T-cell (primary cell): ENCODE measurements around the gene SYT14. TPM values are rescaled to one million over a fixed set of nuclear protein-coding genes. Genes with fewer than 3 reads are reported as not detected.
"Not testable (repeated sequence)": the region's sequence is repeated elsewhere in the genome, so short reads cannot be mapped to it uniquely, and the experiment has no call there.

Experiments used
- ATAC-seq, 4 experiments: fragments of 200-7000 bp in 3 of 4; fragments of 150-1000 bp in 1 of 4; cut with Tn5 transposase; replicated peaks in 1 of 4; 1 replicate in 3 of 4; 2 replicates in 1 of 4; pipeline ENCODE4 v1.10.0; 2021; ENCODE audit warnings: moderate library complexity in 3 of 4, mild to moderate bottlenecking in 2 of 4, moderate number of reproducible peaks in 1 of 4
- CTCF ChIA-PET, 2 donors: fragments of 300-600 bp; sonication (Branson Sonifier 250); formaldehyde crosslinking; loops; one replicate each; lab custom pipeline; 2022; ENCODE audit warnings: antibody characterized with exemption in 2 of 2; lab: Charles Lee
- POLR2A ChIA-PET, 2 donors: fragments of 300-600 bp; sonication (Branson Sonifier 250); formaldehyde crosslinking; loops; one replicate each; lab custom pipeline; 2022; ENCODE audit warnings: antibody characterized with exemption in 2 of 2; lab: Charles Lee
- DNase-seq, 35 experiments: peaks; one replicate each; pipeline versions ENCODE4 v3.0.0 to v3.0.0-alpha.2; 2013 to 2023
- H3K27ac ChIP-seq: one replicate; pipeline ENCODE4 v1.5.1; 2013; ENCODE audit warnings: low read length
- H3K27me3 ChIP-seq, 2 experiments: replicated peaks in 1 of 2; 1 replicate in 1 of 2; 2 replicates in 1 of 2; pipeline versions ENCODE4 v1.6.1 to v1.7.0; 2013; ENCODE audit warnings: low read length in 1 of 2, mixed read lengths in 1 of 2; ENCODE audit not compliant: control insufficient read depth in 2 of 2, insufficient read depth in 2 of 2; ENCODE audit errors: extremely low read depth in 1 of 2
- H3K36me3 ChIP-seq, 2 donors: 1 replicate in 1 of 2; 2 replicates in 1 of 2; pipeline versions ENCODE4 v1.6.1 to v1.7.0; 2013; ENCODE audit warnings: low read length in 1 of 2; ENCODE audit not compliant: control insufficient read depth in 2 of 2, insufficient read depth in 1 of 2; ENCODE audit errors: extremely low read depth in 1 of 2
- H3K4me1 ChIP-seq, 2 experiments: 1 replicate in 1 of 2; 2 replicates in 1 of 2; pipeline versions ENCODE4 v1.6.1 to v1.7.0; 2013; ENCODE audit warnings: low read length in 2 of 2, mixed read lengths in 1 of 2; ENCODE audit not compliant: insufficient read depth in 2 of 2, control insufficient read depth in 1 of 2; ENCODE audit errors: extremely low read depth in 1 of 2
- H3K4me3 ChIP-seq, 2 donors: 1 replicate in 1 of 2; 2 replicates in 1 of 2; pipeline versions ENCODE4 v1.5.1 to v1.7.0; 2013; ENCODE audit warnings: mild to moderate bottlenecking in 2 of 2, low read length in 1 of 2, moderate library complexity in 1 of 2; ENCODE audit not compliant: control insufficient read depth in 1 of 2; ENCODE audit errors: extremely low read depth in 1 of 2
- H3K9me3 ChIP-seq: 2 replicates; pipeline ENCODE4 v1.7.0; 2013
- H3K27ac Mint-ChIP-seq, 2 donors: one replicate each; pipeline ENCODE4 v1.8.0; 2020 to 2021; ENCODE audit warnings: mild to moderate bottlenecking in 2 of 2, mixed read lengths in 2 of 2
- H3K27me3 Mint-ChIP-seq, 2 donors: one replicate each; pipeline ENCODE4 v1.8.0; 2021 to 2022; ENCODE audit warnings: mixed read lengths in 2 of 2
- H3K36me3 Mint-ChIP-seq: one replicate; pipeline ENCODE4 v1.8.0; 2021; ENCODE audit warnings: mixed read lengths
- H3K4me1 Mint-ChIP-seq, 3 donors: one replicate each; pipeline ENCODE4 v1.8.0; 2020 to 2022; ENCODE audit warnings: mixed read lengths in 3 of 3, mild to moderate bottlenecking in 1 of 3
- H3K4me3 Mint-ChIP-seq, 3 donors: one replicate each; pipeline ENCODE4 v1.8.0; 2020 to 2022; ENCODE audit warnings: mild to moderate bottlenecking in 3 of 3, mixed read lengths in 3 of 3, moderate library complexity in 3 of 3
- H3K9me3 Mint-ChIP-seq, 3 donors: one replicate each; pipeline ENCODE4 v1.8.0; 2020 to 2022; ENCODE audit warnings: mixed read lengths in 3 of 3
- WGBS: methylation state at CpG from one replicate; pipeline ENCODE4 v1.1.5; 2013; ENCODE audit warnings: missing lambda C conversion rate; ENCODE audit not compliant: insufficient coverage; 5-methylcytosine and 5-hydroxymethylcytosine counted together
- total RNA-seq, 35 experiments: library from RNA in 6 of 35; stranded (reverse) in 6 of 35; fragments of 120-200 nt in 1 of 35; gene quantifications; one replicate each; pipeline versions ENCODE4 v1.2.1 to v1.2.4 and lab custom pipeline; 2013 to 2026

Gene SYT14
- total RNA-seq, 5 donors from 2014 or later (not counting 1 experiment from before 2014, with no cell fraction given) = not detected

DNA sequence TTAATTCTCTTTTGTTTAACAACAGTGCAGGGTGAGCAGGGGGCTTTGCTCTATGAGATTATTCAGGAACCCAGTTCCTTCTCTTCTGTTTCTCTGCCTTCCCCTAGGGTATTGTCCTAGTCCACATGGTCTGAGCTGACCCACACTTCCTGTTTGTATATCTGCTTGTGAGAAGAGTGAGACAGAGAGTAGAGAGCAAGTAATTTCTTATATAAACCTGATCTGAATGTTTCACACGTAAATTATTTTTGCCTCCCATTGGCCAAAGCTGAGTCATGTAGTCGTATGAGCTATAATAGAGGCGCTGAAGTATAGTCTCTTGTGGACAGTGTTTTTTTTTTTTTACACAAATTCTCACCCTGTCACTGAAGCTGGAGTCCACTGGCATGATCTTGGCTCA lies 160.3 kb downstream of the SYT14 start:
- no peak overlapping the region for H3K4me3 Mint-ChIP-seq
- WGBS = no CpG with 5 or more reads among the region's 3 CpGs
- peaks cover 0 to 4% (median 0%) of the 10 kb centered on the region in 3 donors for H3K9me3 Mint-ChIP-seq
- no peaks in the 10 kb centered on the region for H3K36me3 ChIP-seq
- peaks cover 14 to 15% of the 10 kb centered on the region in 2 donors for H3K27me3 Mint-ChIP-seq
- H3K4me1 Mint-ChIP-seq = no peaks in the 10 kb centered on the region
- ATAC-seq (no peak), DNase-seq (no peak)
- CTCF ChIA-PET = no interaction called here
- H3K27ac Mint-ChIP-seq = no peak overlapping the region
- H3K4me3 ChIP-seq = no peak overlapping the region
- no peaks in the 10 kb centered on the region for H3K4me1 ChIP-seq
- no peaks in the 10 kb centered on the region for H3K9me3 ChIP-seq
- H3K27me3 ChIP-seq = no peaks in the 10 kb centered on the region
- H3K36me3 Mint-ChIP-seq = no peaks in the 10 kb centered on the region
- POLR2A ChIA-PET = no interaction called here
- H3K27ac ChIP-seq = no peak overlapping the region

DNA sequence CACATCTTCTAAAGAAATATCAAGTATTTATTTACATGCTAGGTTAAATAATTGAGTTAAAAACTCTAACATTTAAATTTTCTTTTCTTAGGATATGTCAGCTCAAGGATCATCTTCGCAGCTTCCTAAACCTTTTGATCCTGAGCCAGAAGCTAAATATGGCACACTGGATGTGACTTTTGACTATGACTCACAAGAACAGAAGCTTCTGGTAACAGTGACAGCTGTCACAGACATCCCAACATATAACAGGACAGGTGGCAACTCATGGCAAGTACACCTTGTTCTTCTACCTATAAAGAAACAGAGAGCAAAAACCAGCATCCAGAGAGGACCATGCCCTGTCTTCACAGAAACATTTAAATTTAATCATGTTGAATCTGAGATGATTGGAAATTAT lies 161.9 kb downstream of the SYT14 start:
- no peaks in the 10 kb centered on the region for H3K9me3 ChIP-seq
- WGBS = 83% methylated on average over 1 of the region's 1 CpG
- ATAC-seq = no peak

DNA sequence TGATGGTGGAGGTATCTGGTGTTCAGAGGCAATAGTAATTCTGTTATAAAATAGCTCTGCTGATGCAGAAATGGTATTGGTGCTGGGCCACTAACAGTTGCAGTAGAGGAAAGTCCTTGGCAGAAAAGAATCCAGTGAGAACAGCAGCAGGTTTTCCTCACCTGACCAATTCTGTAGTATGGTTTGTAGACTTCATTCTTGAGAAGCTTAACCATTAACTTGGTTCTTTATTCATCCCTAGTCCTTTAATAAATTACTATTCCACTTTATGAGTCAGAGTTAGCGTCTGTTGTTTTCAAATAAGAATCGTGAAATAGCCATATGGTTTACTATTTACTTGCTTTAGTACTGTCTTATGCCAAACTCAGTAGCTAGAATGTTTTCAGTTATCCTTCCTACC lies 166.1 kb downstream of the SYT14 start:
- peaks cover 10 to 11% of the 10 kb centered on the region in 2 donors for H3K27me3 Mint-ChIP-seq
- no peak overlapping the region for H3K4me3 Mint-ChIP-seq
- no peaks in the 10 kb centered on the region for H3K4me1 ChIP-seq
- H3K9me3 ChIP-seq = no peaks in the 10 kb centered on the region
- CTCF ChIA-PET = no interaction called here
- POLR2A ChIA-PET = no interaction called here
- H3K36me3 ChIP-seq = no peaks in the 10 kb centered on the region
- DNase-seq = no peak
- no peak for ATAC-seq
- no peaks in the 10 kb centered on the region for H3K4me1 Mint-ChIP-seq
- WGBS = no CpG with 5 or more reads among the region's 2 CpGs
- H3K27me3 ChIP-seq = no peaks in the 10 kb centered on the region
- H3K9me3 Mint-ChIP-seq = peaks cover 0 to 6% (median 4%) of the 10 kb centered on the region in 3 donors
- no peaks in the 10 kb centered on the region for H3K36me3 Mint-ChIP-seq
- H3K4me3 ChIP-seq = no peak overlapping the region
- no peak overlapping the region for H3K27ac ChIP-seq
- H3K27ac Mint-ChIP-seq = no peak overlapping the region

More for the DNA sequence above, 161.9 kb downstream of the SYT14 start:
- Histone ChIP-seq H3K36me3 (no peaks in the 10 kb centered on the region), H3K4me3 (no peak overlapping the region), H3K27me3 (no peaks in the 10 kb centered on the region), H3K27ac (no peak overlapping the region), H3K4me1 (no peaks in the 10 kb centered on the region)
- Mint-ChIP-seq H3K27me3 (peaks cover 14 to 15% of the 10 kb centered on the region in 2 donors), H3K4me3 (no peak overlapping the region), H3K9me3 (peaks cover 0 to 4% (median 0%) of the 10 kb centered on the region in 3 donors), H3K36me3 (no peaks in the 10 kb centered on the region), H3K27ac (no peak overlapping the region), H3K4me1 (no peaks in the 10 kb centered on the region)
- no peak for DNase-seq
- POLR2A ChIA-PET = no interaction called here
- CTCF ChIA-PET = no interaction called here

DNA sequence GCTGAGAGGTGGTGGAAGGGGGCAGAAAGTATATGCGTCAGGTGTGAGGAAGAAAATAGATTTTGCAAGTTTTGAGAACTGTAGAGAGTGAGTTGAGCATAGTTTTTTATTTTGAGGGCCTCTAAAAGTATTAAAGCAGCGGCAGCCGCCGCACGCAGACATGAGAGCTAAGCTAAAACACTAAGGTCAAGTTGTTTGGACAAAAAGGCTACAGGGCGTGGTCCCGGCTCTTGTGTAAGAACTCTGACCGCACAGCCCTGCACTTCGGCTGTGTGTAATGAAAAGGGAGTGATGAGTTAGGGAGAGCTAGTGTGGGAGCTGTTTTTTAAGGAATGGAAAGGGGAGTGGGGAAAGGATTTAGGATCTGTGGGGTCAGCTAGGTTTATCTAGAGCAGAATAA lies 174.9 kb downstream of the SYT14 start:
- H3K36me3 ChIP-seq, H3K27me3 ChIP-seq, H3K4me1 ChIP-seq, H3K4me3 ChIP-seq, DNase-seq, H3K27ac ChIP-seq, H3K27ac Mint-ChIP-seq, POLR2A ChIA-PET, H3K4me3 Mint-ChIP-seq, H3K36me3 Mint-ChIP-seq, H3K9me3 ChIP-seq, H3K27me3 Mint-ChIP-seq, H3K9me3 Mint-ChIP-seq, CTCF ChIA-PET, H3K4me1 Mint-ChIP-seq, ATAC-seq: not testable (repeated sequence)
- WGBS = 75% methylated on average over 5 of the region's 9 CpGs

DNA sequence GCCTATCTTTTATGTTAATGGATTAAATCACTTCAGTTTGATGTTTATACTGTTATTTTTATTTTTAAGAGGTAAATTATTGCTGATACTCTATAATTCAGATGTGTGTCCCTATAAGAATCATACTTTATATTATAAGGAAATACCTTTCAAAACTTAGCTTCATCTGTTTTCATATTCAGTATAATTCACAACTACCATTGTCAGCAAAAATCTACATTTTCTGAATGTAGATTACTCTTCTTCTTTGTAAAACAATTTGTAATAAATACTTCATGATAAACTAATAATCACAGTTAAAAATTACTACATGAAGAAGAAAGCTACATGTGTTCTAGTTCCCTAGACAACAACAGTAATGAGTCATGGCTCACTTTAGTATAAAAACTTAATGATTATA lies 179.2 kb downstream of the SYT14 start:
- H3K27ac ChIP-seq = no peak overlapping the region
- ChIA-PET CTCF (no interaction called here), POLR2A (no interaction called here)
- H3K4me3 Mint-ChIP-seq = no peak overlapping the region
- no peaks in the 10 kb centered on the region for H3K36me3 ChIP-seq
- no peaks in the 10 kb centered on the region for H3K4me1 Mint-ChIP-seq
- no peaks in the 10 kb centered on the region for H3K9me3 Mint-ChIP-seq
- DNase-seq = no peak
- no peak overlapping the region for H3K4me3 ChIP-seq
- H3K4me1 ChIP-seq = no peaks in the 10 kb centered on the region
- no peaks in the 10 kb centered on the region for H3K36me3 Mint-ChIP-seq
- no peak overlapping the region for H3K27ac Mint-ChIP-seq
- no peaks in the 10 kb centered on the region for H3K27me3 ChIP-seq
- no peak for ATAC-seq
- no peaks in the 10 kb centered on the region for H3K9me3 ChIP-seq
- H3K27me3 Mint-ChIP-seq = no peaks in the 10 kb centered on the region

DNA sequence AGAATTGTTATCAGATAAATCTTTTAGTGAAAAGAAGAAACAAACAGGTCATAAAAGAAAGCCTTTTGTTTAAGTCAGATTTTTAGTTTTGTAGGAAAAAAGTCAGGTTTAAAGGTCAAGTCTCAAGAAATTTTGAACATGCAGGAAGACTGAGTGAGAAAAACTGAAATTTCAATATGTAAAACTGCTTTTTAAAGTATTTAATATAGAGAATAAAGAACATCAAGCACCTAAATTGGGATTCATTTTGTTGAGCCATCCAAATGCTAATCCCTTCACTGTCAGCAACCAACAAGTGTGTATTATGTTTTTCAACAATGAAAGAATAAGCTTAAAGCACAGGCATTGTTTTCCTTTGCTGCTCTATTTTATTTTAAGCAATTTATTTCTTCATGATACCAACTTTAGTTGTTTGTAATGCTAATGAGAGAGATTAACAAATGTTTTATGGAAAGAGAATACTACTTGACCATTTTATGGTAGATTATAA lies 179.7 kb downstream of the SYT14 start:
- H3K27ac ChIP-seq = no peak overlapping the region
- CTCF ChIA-PET = interaction anchor here in 1 of 2 donors (0.6 kb wide), 1 partner anchor 272 kb away, joined by 5 read pairs; no protein-coding TSS in a partner anchor
- Mint-ChIP-seq H3K4me3 (no peak overlapping the region), H3K27me3 (no peaks in the 10 kb centered on the region), H3K36me3 (no peaks in the 10 kb centered on the region), H3K27ac (no peak overlapping the region), H3K9me3 (no peaks in the 10 kb centered on the region), H3K4me1 (no peaks in the 10 kb centered on the region)
- H3K36me3 ChIP-seq = no peaks in the 10 kb centered on the region
- DNase-seq (no peak), ATAC-seq (no peak)
- H3K9me3 ChIP-seq = no peaks in the 10 kb centered on the region
- no peaks in the 10 kb centered on the region for H3K27me3 ChIP-seq
- POLR2A ChIA-PET = no interaction called here
- no peaks in the 10 kb centered on the region for H3K4me1 ChIP-seq
- no peak overlapping the region for H3K4me3 ChIP-seq

DNA sequence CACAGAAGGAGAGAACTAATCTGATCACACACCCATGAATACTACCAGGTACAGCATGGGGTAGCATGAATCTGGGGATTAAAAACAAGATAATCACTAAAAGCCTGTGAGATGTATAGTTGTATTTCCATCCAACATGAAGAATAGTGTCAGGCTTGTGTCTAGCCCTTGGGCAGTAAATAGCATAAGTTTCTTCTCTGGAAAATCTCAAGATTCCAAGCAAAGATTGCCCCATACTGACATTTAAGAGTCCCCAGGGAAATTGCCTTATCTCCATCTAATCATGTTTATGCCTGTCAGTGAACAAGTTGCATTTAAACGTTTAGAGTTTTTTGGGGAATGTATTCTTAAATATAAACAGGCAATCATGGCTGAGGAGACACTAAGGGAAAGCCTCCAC lies 185.4 kb downstream of the SYT14 start:
- no peak overlapping the region for H3K4me3 Mint-ChIP-seq
- Histone ChIP-seq H3K4me3 (no peak overlapping the region), H3K27ac (no peak overlapping the region), H3K36me3 (no peaks in the 10 kb centered on the region), H3K9me3 (no peaks in the 10 kb centered on the region), H3K27me3 (no peaks in the 10 kb centered on the region), H3K4me1 (no peaks in the 10 kb centered on the region)
- H3K4me1 Mint-ChIP-seq = no peaks in the 10 kb centered on the region
- H3K36me3 Mint-ChIP-seq = no peaks in the 10 kb centered on the region
- no CpG with 5 or more reads among the region's 1 CpG for WGBS
- peaks cover 3 to 6% of the 10 kb centered on the region in 2 donors for H3K27me3 Mint-ChIP-seq
- ChIA-PET CTCF (no interaction called here), POLR2A (no interaction called here)
- no peak for DNase-seq
- no peaks in the 10 kb centered on the region for H3K9me3 Mint-ChIP-seq
- no peak overlapping the region for H3K27ac Mint-ChIP-seq
- ATAC-seq = no peak
